Gastrocnemius medialis (tissue), 4 donors: ENCODE measurements around the gene CREBBP.
"Not testable (repeated sequence)": the region's sequence is repeated elsewhere in the genome, so short reads cannot be mapped to it uniquely, and the experiment has no call there.

Source experiments
- CTCF ChIP-seq, 5 experiments: fragments of 450-650 bp in 3 of 5; fragments of 200-600 bp in 2 of 5; sonication (generic) in 2 of 5; IDR thresholded peaks in 4 of 5; conservative IDR thresholded peaks in 1 of 5; 1 replicate in 4 of 5; 2 replicates in 1 of 5; pipeline ENCODE4 v1.5.1; 2016 to 2019; ENCODE audit warnings: antibody characterized with exemption in 5 of 5, mild to moderate bottlenecking in 3 of 5, moderate library complexity in 3 of 5
- POLR2A ChIP-seq, 2 donors: fragments of 450-650 bp; IDR thresholded peaks; one replicate each; pipeline ENCODE4 v1.6.1; 2017; ENCODE audit warnings: antibody characterized with exemption in 2 of 2, mild to moderate bottlenecking in 2 of 2, moderate library complexity in 2 of 2

GRCh38 chr16:3927147-3927546 is 46.6 kb upstream of the CREBBP start:
- not testable (repeated sequence) for TF ChIP-seq CTCF (IDR thresholded peaks at IDR 0.05 in 4 of 5, conservative IDR thresholded peaks at IDR 0.05 in 1 of 5); POLR2A (IDR thresholded peaks at IDR 0.05)
